Adrenal gland (tissue), 12 donors: ENCODE data around the gene TRPV5. TPM values are rescaled to one million over a fixed set of nuclear protein-coding genes. Genes with fewer than 3 reads are reported as not detected.

Experiments used
- DNase-seq, 7 donors: peaks; one replicate each; pipeline ENCODE4 v3.0.0-alpha.2; 2019 to 2020
- H3K27ac ChIP-seq, 5 donors: fragments of 200-600 bp; sonication (generic) in 4 of 5; 1 replicate in 3 of 5; 2 replicates in 2 of 5; pipeline versions ENCODE4 v1.5.1 to v1.8.0; 2016 to 2020; ENCODE audit warnings: mild to moderate bottlenecking in 1 of 5
- H3K27me3 ChIP-seq: fragments of 200-600 bp; 2 replicates; pipeline ENCODE4 v1.8.0; 2021
- H3K36me3 ChIP-seq, 2 donors: fragments of 200-600 bp; replicated peaks in 1 of 2; 1 replicate in 1 of 2; 2 replicates in 1 of 2; pipeline versions ENCODE4 v1.5.1 to v1.8.0; 2018 to 2022
- H3K4me1 ChIP-seq, 2 donors: fragments of 200-600 bp; replicated peaks in 1 of 2; 1 replicate in 1 of 2; 2 replicates in 1 of 2; pipeline versions ENCODE4 v1.5.1 to v1.8.0; 2018 to 2021
- H3K4me3 ChIP-seq, 4 donors: fragments of 200-600 bp; sonication (generic) in 3 of 4; one replicate each; pipeline ENCODE4 v1.5.1; 2016 to 2018
- H3K9me3 ChIP-seq, 3 donors: fragments of 200-600 bp; sonication (generic) in 1 of 3; replicated peaks in 1 of 3; 1 replicate in 2 of 3; 2 replicates in 1 of 3; pipeline versions ENCODE4 v1.5.1 to v1.8.0; 2016 to 2021
- CTCF ChIP-seq, 6 experiments: fragments of 450-650 bp in 4 of 6; fragments of 200-600 bp in 2 of 6; sonication (generic) in 1 of 6; IDR thresholded peaks; 1 replicate in 5 of 6; 2 replicates in 1 of 6; pipeline versions ENCODE4 v1.5.1 to v1.8.0; 2016 to 2021; ENCODE audit warnings: antibody characterized with exemption in 6 of 6, mild to moderate bottlenecking in 2 of 6, moderate library complexity in 1 of 6
- POLR2A ChIP-seq, 2 donors: fragments of 450-650 bp; IDR thresholded peaks; one replicate each; pipeline ENCODE4 v1.6.1; 2017; ENCODE audit warnings: antibody characterized with exemption in 2 of 2, mild to moderate bottlenecking in 2 of 2, moderate library complexity in 1 of 2
- WGBS, 4 donors: extraction: QIAGEN DNeasy Blood & Tissue Kit in 2 of 4; methylation state at CpG; one replicate each; pipeline versions ENCODE4 v1.1.5 to v1.1.7; 2013 to 2017; 5-methylcytosine and 5-hydroxymethylcytosine counted together
- intact Hi-C, 2 donors: fragments of 100-400 bp; cut with DNase I; formaldehyde crosslinking; loops; one replicate each; pipeline versions ENCODE4 v1.14.1 to v1.15.0; 2022 to 2023
- polyA plus RNA-seq, 3 donors: library from polyadenylated mRNA; stranded (reverse); fragments of 200-250 nt in 2 of 3; fragments of 350-450 nt in 1 of 3; fragmentation: Illumina TruSeq in 1 of 3; extraction: RNeasy Lipid Tissue Mini Kit (QIAGEN cat#74804) in 1 of 3; gene quantifications; one replicate each; pipeline ENCODE4 v1.2.3, GENCODE V29; 2013 to 2014
- total RNA-seq, 9 donors: library from RNA; depleted of rRNA in 4 of 9; stranded (reverse); fragments of >200 nt in 4 of 9; fragments of 120-200 nt in 1 of 9; fragmentation: NEBNext Ultra II Directional in 1 of 9; extraction: Animal tissue kit (Norgen Biotek cat#: 25700) in 1 of 9; gene quantifications; one replicate each; pipeline versions ENCODE4 v1.1.0 to v1.2.4, GENCODE V29; 2013 to 2023
- donor health status: healthy with polysubstance abuse.
- donor health status: Bipolar disorder and iron deficiency.
- donor health status: DM: yes; HTN: yes; CAD: no.
- donor health status: DM: no; HTN: no; CAD: no.
- donor health status: DM: no; HTN: no; CAD: no.
- donor health status: DM: yes; HTN: yes; CAD: no.

Gene TRPV5
- total and polyA plus RNA-seq, 12 donors: not detected

- Histone ChIP-seq H3K4me3 (no peak overlapping the region), H3K4me1 (no peaks in the 10 kb centered on the region), H3K9me3 (no peaks in the 10 kb centered on the region), H3K27ac (no peak overlapping the region), H3K36me3 (no peaks in the 10 kb centered on the region), H3K27me3 (no peaks in the 10 kb centered on the region)
- TF ChIP-seq CTCF (IDR thresholded peaks at IDR 0.05): no peak
- no peak for TF ChIP-seq POLR2A (IDR thresholded peaks at IDR 0.05)
- intact Hi-C loops: no loop called here
- DNase-seq: no peak
- WGBS, 4 donors: 58 to 67% (median 64%) methylated on average over 10 of the region's 10 CpGs
These were observed 7.5 kb upstream of the TRPV5 start for GRCh38 chr7:142940966-142941535.

DNA sequence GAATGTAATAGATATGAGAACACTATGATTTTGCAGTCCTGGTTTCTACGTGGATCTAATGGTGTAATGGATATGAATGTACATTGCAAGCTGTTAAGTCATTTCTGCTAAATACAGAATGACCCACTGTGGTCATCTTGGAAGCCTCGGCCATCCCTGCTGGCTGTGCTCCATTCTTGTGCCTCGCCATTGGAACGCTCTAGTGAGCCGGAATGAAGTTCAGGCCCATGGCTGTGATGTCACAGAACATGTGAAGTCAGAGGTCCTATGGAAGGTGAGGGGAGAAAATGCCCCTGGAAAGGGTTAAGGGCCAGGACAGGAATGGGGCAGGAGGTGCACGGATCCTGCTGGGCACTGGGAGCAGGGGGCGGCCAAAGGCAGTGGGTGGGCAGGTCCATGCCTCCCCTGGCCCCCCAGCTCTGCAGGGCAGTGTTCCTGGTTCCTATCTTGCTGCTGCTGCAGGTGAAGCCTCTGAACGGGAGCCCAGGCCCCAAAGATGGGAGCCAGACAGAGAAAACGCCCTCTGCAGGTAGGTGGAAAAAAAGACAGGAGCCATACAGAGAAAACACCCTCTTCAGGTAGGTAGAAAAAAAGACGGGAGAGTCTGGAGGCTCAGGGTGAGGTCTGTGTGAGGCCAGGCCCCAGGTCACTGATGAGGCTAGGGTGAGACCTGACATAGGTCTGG, 5.8 kb upstream of the TRPV5 start, which contains the start of gene LLCFC1:
TSS of gene LLCFC1 (plus strand) at position 259 of the 685 bp plus-strand sequence. CDS start at position 397, 138 bp downstream.
- WGBS, 4 donors: 64 to 73% (median 68%) methylated on average over 9 to 10 of the region's 10 CpGs
- H3K27me3 ChIP-seq: no peaks in the 10 kb centered on the region
- no peak for TF ChIP-seq POLR2A (IDR thresholded peaks at IDR 0.05)
- TF ChIP-seq CTCF (IDR thresholded peaks at IDR 0.05): no peak

GRCh38 chr7:142938611-142939010, 5.1 kb upstream of the TRPV5 start:
- TF ChIP-seq CTCF (IDR thresholded peaks at IDR 0.05) (no peak), POLR2A (IDR thresholded peaks at IDR 0.05) (no peak)
- no peak overlapping the region for H3K27ac ChIP-seq
- no peak overlapping the region for H3K4me3 ChIP-seq
- intact Hi-C loops: no loop called here
- H3K4me1 ChIP-seq: no peaks in the 10 kb centered on the region
- DNase-seq: no peak
- H3K27me3 ChIP-seq: no peaks in the 10 kb centered on the region
- H3K9me3 ChIP-seq: no peaks in the 10 kb centered on the region
- 66 to 95% (median 83%) methylated on average over 4 of the region's 4 CpGs for WGBS, 4 donors
- no peaks in the 10 kb centered on the region for H3K36me3 ChIP-seq

More for the DNA sequence above, 5.8 kb upstream of the TRPV5 start, which contains the start of gene LLCFC1:
- H3K4me1 ChIP-seq: no peaks in the 10 kb centered on the region
- no peaks in the 10 kb centered on the region for H3K36me3 ChIP-seq
- no peak for DNase-seq
- intact Hi-C loops: no loop called here
- H3K9me3 ChIP-seq: no peaks in the 10 kb centered on the region
- H3K27ac ChIP-seq: no peak within 1 kb of the TSS
- H3K4me3 ChIP-seq: no peak within 1 kb of the TSS

GRCh38 chr7:142935941-142936565, 2.5 kb upstream of the TRPV5 start:
- Histone ChIP-seq H3K27me3 (no peaks in the 10 kb centered on the region), H3K9me3 (no peaks in the 10 kb centered on the region), H3K36me3 (no peaks in the 10 kb centered on the region), H3K4me3 (no peak overlapping the region), H3K27ac (no peak overlapping the region), H3K4me1 (no peaks in the 10 kb centered on the region)
- intact Hi-C loops: no loop called here
- 76 to 85% (median 77%) methylated on average over 9 to 12 of the region's 12 CpGs for WGBS, 4 donors
- no peak for DNase-seq
- TF ChIP-seq CTCF (IDR thresholded peaks at IDR 0.05): no peak
- TF ChIP-seq POLR2A (IDR thresholded peaks at IDR 0.05): no peak
